H1 (cell line): Measurements from ENCODE around the gene FAM13C. TPM values are rescaled to one million over a fixed set of nuclear protein-coding genes. Genes with fewer than 3 reads are reported as not detected.

Source experiments
- CTCF ChIA-PET: fragments of 300-600 bp; sonication (Branson Sonifier 250); formaldehyde crosslinking; loops from one replicate; lab custom pipeline; 2021; ENCODE audit not compliant: partially characterized antibody; lab: Charles Lee
- POLR2A ChIA-PET: fragments of 300-600 bp; sonication (Branson Sonifier 250); formaldehyde crosslinking; loops from one replicate; lab custom pipeline; 2021; ENCODE audit warnings: inconsistent platforms; ENCODE audit not compliant: partially characterized antibody; lab: Charles Lee
- DNase-seq, 2 experiments: peaks; one replicate each; pipeline versions ENCODE4 v3.0.0 to v3.0.0-alpha.2; 2010 to 2022; ENCODE audit warnings: low spot score in 2 of 2, low read depth in 1 of 2, mixed read lengths in 1 of 2
- FAIRE-seq: peaks from 2 replicates; lab custom pipeline; 2011; peaks lifted over from hg19 to GRCh38; lab: Jason Lieb, UNC
- H2AFZ ChIP-seq: 2 replicates; pipeline ENCODE4 v1.8.1; 2012; ENCODE audit warnings: low read length, inconsistent platforms
- H2AK5ac ChIP-seq: 2 replicates; pipeline ENCODE4 v1.6.1; 2013; ENCODE audit warnings: low read depth, low read length
- H2BK120ac ChIP-seq: replicated peaks from 2 replicates; pipeline ENCODE3; 2013; ENCODE audit warnings: low read depth, low read length, inconsistent platforms
- H2BK12ac ChIP-seq: 2 replicates; pipeline ENCODE4 v1.6.1; 2013; ENCODE audit warnings: low read depth, low read length
- H2BK15ac ChIP-seq: 2 replicates; pipeline ENCODE4 v1.6.1; 2013; ENCODE audit warnings: low read length
- H2BK20ac ChIP-seq: 2 replicates; pipeline ENCODE4 v1.6.1; 2013; ENCODE audit warnings: low read length
- H2BK5ac ChIP-seq: 2 replicates; pipeline ENCODE4 v1.6.1; 2013; ENCODE audit warnings: low read depth, low read length
- H3K14ac ChIP-seq: 2 replicates; pipeline ENCODE4 v1.6.1; 2013; ENCODE audit warnings: inconsistent platforms; ENCODE audit not compliant: insufficient read length
- H3K18ac ChIP-seq: 2 replicates; pipeline ENCODE4 v1.6.1; 2013; ENCODE audit warnings: low read length; ENCODE audit errors: extremely low read depth
- H3K23ac ChIP-seq: 2 replicates; pipeline ENCODE4 v1.6.1; 2013; ENCODE audit warnings: inconsistent platforms; ENCODE audit not compliant: insufficient read length
- H3K23me2 ChIP-seq: 2 replicates; pipeline ENCODE4 v1.6.1; 2013; ENCODE audit warnings: low read depth, low read length
- H3K27ac ChIP-seq: 2 replicates; pipeline ENCODE4 v1.6.1; 2011; ENCODE audit warnings: low read depth, low read length, inconsistent platforms
- H3K27me3 ChIP-seq, 4 experiments: replicated peaks in 1 of 4; 1 replicate in 1 of 4; 2 replicates in 3 of 4; pipeline versions ENCODE4 v1.6.1 to v1.8.1; 2011 to 2013; ENCODE audit warnings: low read length in 3 of 4, mild to moderate bottlenecking in 3 of 4, inconsistent platforms in 2 of 4, mixed read lengths in 2 of 4, moderate library complexity in 1 of 4; ENCODE audit not compliant: control insufficient read depth in 3 of 4, insufficient read depth in 3 of 4; ENCODE audit errors: extremely low read depth in 1 of 4
- H3K36me3 ChIP-seq, 4 experiments: 2 replicates each; pipeline versions ENCODE4 v1.6.1 to v1.8.1; 2011 to 2013; ENCODE audit warnings: mild to moderate bottlenecking in 4 of 4, low read length in 3 of 4, moderate library complexity in 2 of 4, control low read depth in 1 of 4, inconsistent platforms in 1 of 4; ENCODE audit not compliant: insufficient read depth in 4 of 4, control insufficient read depth in 2 of 4
- H3K4ac ChIP-seq: replicated peaks from 2 replicates; pipeline ENCODE3; 2013; ENCODE audit warnings: low read length, low read depth, mixed read lengths, inconsistent platforms; ENCODE audit not compliant: insufficient read length
- H3K4me1 ChIP-seq, 4 experiments: replicated peaks in 1 of 4; 1 replicate in 1 of 4; 2 replicates in 3 of 4; pipeline versions ENCODE4 v1.6.1 to v1.8.1; 2011 to 2013; ENCODE audit warnings: low read length in 3 of 4, inconsistent platforms in 2 of 4, mixed read lengths in 1 of 4; ENCODE audit not compliant: insufficient read depth in 4 of 4, control insufficient read depth in 3 of 4
- H3K4me2 ChIP-seq, 2 experiments: 2 replicates each; pipeline versions ENCODE4 v1.6.1 to v1.8.1; 2011 to 2013; ENCODE audit warnings: low read depth in 2 of 2, low read length in 2 of 2, control low read depth in 1 of 2, inconsistent platforms in 1 of 2, mild to moderate bottlenecking in 1 of 2; ENCODE audit not compliant: insufficient read depth in 1 of 2
- H3K4me3 ChIP-seq, 4 experiments: fragments of 200-600, 300-600 bp in 1 of 4; sonication (generic), shearing (Covaris generic), sonication (Bioruptor Twin) in 1 of 4; 2 replicates each; pipeline versions ENCODE4 v1.5.1 to v1.8.1; 2011 to 2016; ENCODE audit warnings: low read length in 4 of 4, low read depth in 3 of 4, control low read depth in 2 of 4, inconsistent platforms in 2 of 4, mild to moderate bottlenecking in 2 of 4, mixed read lengths in 1 of 4, moderate library complexity in 1 of 4; ENCODE audit not compliant: insufficient read depth in 2 of 4; ENCODE audit errors: extremely low read depth in 1 of 4
- H3K56ac ChIP-seq: replicated peaks from 2 replicates; pipeline ENCODE3; 2013; ENCODE audit warnings: low read depth, mild to moderate bottlenecking, mixed read lengths, low read length, inconsistent platforms; ENCODE audit not compliant: insufficient read length
- H3K79me1 ChIP-seq: 2 replicates; pipeline ENCODE4 v1.6.1; 2013; ENCODE audit warnings: low read depth, low read length, control low read depth
- H3K79me2 ChIP-seq, 2 experiments: 2 replicates each; pipeline versions ENCODE4 v1.6.1 to v1.8.1; 2012 to 2013; ENCODE audit warnings: low read length in 2 of 2, mild to moderate bottlenecking in 2 of 2, inconsistent platforms in 1 of 2; ENCODE audit not compliant: insufficient read depth in 2 of 2, control insufficient read depth in 1 of 2
- H3K9ac ChIP-seq, 4 experiments: replicated peaks in 1 of 4; 1 replicate in 1 of 4; 2 replicates in 3 of 4; pipeline versions ENCODE4 v1.6.1 to v1.8.1; 2011 to 2013; ENCODE audit warnings: low read depth in 3 of 4, low read length in 3 of 4, control low read depth in 2 of 4, mild to moderate bottlenecking in 2 of 4, moderate library complexity in 2 of 4, inconsistent platforms in 1 of 4; ENCODE audit errors: extremely low read depth in 1 of 4
- H3K9me3 ChIP-seq, 2 experiments: 2 replicates each; pipeline versions ENCODE4 v1.6.1 to v1.8.1; 2012 to 2013; ENCODE audit warnings: mild to moderate bottlenecking in 2 of 2, moderate library complexity in 2 of 2, control low read depth in 1 of 2, inconsistent platforms in 1 of 2, low read depth in 1 of 2, low read length in 1 of 2, mixed read lengths in 1 of 2; ENCODE audit not compliant: insufficient read depth in 2 of 2
- H4K20me1 ChIP-seq, 2 experiments: replicated peaks in 1 of 2; 2 replicates each; pipeline versions ENCODE3 to v1.8.1; 2011 to 2013; ENCODE audit warnings: inconsistent platforms in 2 of 2, low read length in 2 of 2, mild to moderate bottlenecking in 1 of 2; ENCODE audit not compliant: insufficient read depth in 2 of 2, control insufficient read depth in 1 of 2
- H4K5ac ChIP-seq: 2 replicates; pipeline ENCODE4 v1.6.1; 2013; ENCODE audit warnings: low read length, low read depth, mixed read lengths, inconsistent platforms; ENCODE audit not compliant: insufficient read length
- H4K8ac ChIP-seq: 2 replicates; pipeline ENCODE4 v1.8.0; 2013; ENCODE audit warnings: mild to moderate bottlenecking, moderate library complexity, low read length, inconsistent platforms; ENCODE audit not compliant: insufficient read depth; ENCODE audit errors: extremely low read depth
- H4K91ac ChIP-seq: replicated peaks from 2 replicates; pipeline ENCODE3; 2013; ENCODE audit warnings: low read length, mixed read lengths, inconsistent platforms; ENCODE audit not compliant: insufficient read length
- CTCF ChIP-seq, 3 experiments: IDR thresholded peaks; 1 replicate in 2 of 3; 2 replicates in 1 of 3; pipeline versions ENCODE4 v1.5.1 to v1.6.1; 2011; ENCODE audit warnings: low read length in 3 of 3, mild to moderate bottlenecking in 3 of 3, inconsistent platforms in 2 of 3, low read depth in 1 of 3, moderate library complexity in 1 of 3; ENCODE audit not compliant: insufficient read depth in 1 of 3; ENCODE audit errors: control extremely low read depth in 1 of 3
- EGR1 ChIP-seq: IDR thresholded peaks from 2 replicates; pipeline ENCODE4 v1.6.1; 2011; ENCODE audit warnings: low read depth, low read length, borderline replicate concordance
- HDAC2 ChIP-seq, 2 experiments: fragments of 300-600 bp in 1 of 2; sonication (generic) in 1 of 2; IDR thresholded peaks; 2 replicates each; pipeline ENCODE4 v1.6.1; 2011 to 2012; ENCODE audit warnings: low read depth in 2 of 2, low read length in 2 of 2, mild to moderate bottlenecking in 2 of 2, moderate library complexity in 2 of 2, borderline replicate concordance in 1 of 2, inconsistent platforms in 1 of 2
- JUND ChIP-seq: IDR thresholded peaks from 2 replicates; pipeline ENCODE4 v1.6.1; 2011; ENCODE audit warnings: mild to moderate bottlenecking, improper control_type of control experiment, low read length
- KDM5A ChIP-seq: fragments of 200-600 bp; IDR thresholded peaks from 2 replicates; pipeline ENCODE4 v1.7.1; 2012; ENCODE audit warnings: mild to moderate bottlenecking, low read length, inconsistent platforms, mixed read lengths
- SRF ChIP-seq: IDR thresholded peaks from 2 replicates; pipeline ENCODE4 v1.6.1; 2011; ENCODE audit warnings: mild to moderate bottlenecking, low read depth, low read length, moderate library complexity
- SUZ12 ChIP-seq: fragments of 200-600 bp; sonication (generic); IDR thresholded peaks from 2 replicates; pipeline ENCODE4 v1.6.1; 2012; ENCODE audit warnings: mild to moderate bottlenecking, inconsistent platforms, low read length, moderate library complexity, mixed read lengths
- TAF7 ChIP-seq: optimal IDR thresholded peaks from 2 replicates; pipeline ENCODE3; 2011; ENCODE audit warnings: low read depth, mild to moderate bottlenecking, inconsistent platforms, low read length, moderate library complexity, borderline replicate concordance
- YY1 ChIP-seq: IDR thresholded peaks from 2 replicates; pipeline ENCODE4 v1.6.1; 2011; ENCODE audit warnings: low read depth, mild to moderate bottlenecking, low read length
- WGBS, 2 experiments: shearing (Covaris generic) in 1 of 2; methylation state at CpG; one replicate each; pipeline versions ENCODE4 v1.1.6 to v1.1.7; 2013 to 2015; ENCODE audit warnings: low lambda C conversion rate in 2 of 2, mixed read lengths in 2 of 2, inconsistent platforms in 1 of 2, low coverage in 1 of 2, missing lambda C conversion rate in 1 of 2; ENCODE audit not compliant: insufficient replicate concordance in 2 of 2, insufficient coverage in 1 of 2, insufficient read length in 1 of 2; ENCODE audit errors: extremely low coverage in 1 of 2, missing lambda C conversion rate in 1 of 2; 5-methylcytosine and 5-hydroxymethylcytosine counted together
- polyA plus RNA-seq, 7 experiments: library from polyadenylated mRNA; depleted of rRNA in 3 of 7; stranded (reverse) in 5 of 7; unstranded in 2 of 7; fragments of >200 nt in 5 of 7; fragments of 200-250 nt in 2 of 7; gene quantifications; 1 replicate in 5 of 7; 2 replicates in 1 of 7; 4 replicates in 1 of 7; pipeline versions ENCODE4 v1.2.1 to v1.2.3, GENCODE V29; 2011 to 2013; ENCODE audit warnings: missing spikeins in 2 of 7, mixed read lengths in 2 of 7
- total RNA-seq: library from RNA; stranded (reverse); fragmentation: NEBNext Ultra II Directional; extraction: Animal tissue kit (Norgen Biotek cat#: 25700); gene quantifications from 2 replicates; pipeline ENCODE4 v1.2.1, GENCODE V29; 2021
- TF ChIP-seq, protein P1 (sequence below): IDR thresholded peaks from 2 replicates; pipeline ENCODE4 v1.6.1; 2012; ENCODE audit warnings: inconsistent platforms
- TF ChIP-seq, protein P2 (sequence below): IDR thresholded peaks from 2 replicates; pipeline ENCODE4 v1.6.1; 2012; ENCODE audit warnings: inconsistent platforms

Gene FAM13C
- total and polyA plus RNA-seq, 2 of the 8 experiments (the other 6 are each of a cell fraction or from before 2014, with no cell fraction given), result 0.56 to 0.62 TPM

- CTCF ChIA-PET, result interaction anchor here (1.2 kb wide), 1 partner anchor 242 kb away, joined by 3 read pairs; no protein-coding TSS in a partner anchor
- WGBS, 2 experiments, result 77% methylated on average over 2 of the region's 2 CpGs; no CpG with 5 or more reads in 1 of the 2 experiments
- Histone ChIP-seq H2BK120ac (no peak overlapping the region), H3K23me2 (no peaks in the 10 kb centered on the region), H2AFZ (no peak overlapping the region), H2BK5ac (no peak overlapping the region), H3K4ac (no peak overlapping the region), H3K27me3 (peaks cover 11 to 42% (median 16%) of the 10 kb centered on the region in 4 experiments; a peak in 6 of 7 replicates), H3K14ac (no peak overlapping the region), H3K27ac (no peak overlapping the region), H4K5ac (no peak overlapping the region), H2BK20ac (no peak overlapping the region), H3K56ac (no peak overlapping the region), H4K91ac (no peak overlapping the region), H4K8ac (no peak overlapping the region), H3K4me3 (no peak overlapping the region), H3K9me3 (peaks cover 0 to 2% of the 10 kb centered on the region in 2 experiments; a peak in 1 of 4 replicates), H2BK12ac (no peak overlapping the region), H3K18ac (no peak overlapping the region), H3K79me2 (no peaks in the 10 kb centered on the region), H3K36me3 (no peaks in the 10 kb centered on the region), H3K4me1 (no peaks in the 10 kb centered on the region), H4K20me1 (no peaks in the 10 kb centered on the region), H3K23ac (no peak overlapping the region), H3K79me1 (no peaks in the 10 kb centered on the region), H3K9ac (no peak overlapping the region), H3K4me2 (no peak overlapping the region), H2AK5ac (no peak overlapping the region), H2BK15ac (no peak overlapping the region)
- DNase-seq (no peak), FAIRE-seq (no peak)
- POLR2A ChIA-PET, result no interaction called here
- no peak for TF ChIP-seq CTCF (IDR thresholded peaks at IDR 0.05; ENCODE audit: control extremely low read depth in 1 of 3, insufficient read depth in 1 of 3, low read depth in 1 of 3, low read length in 3 of 3)
- TF ChIP-seq TAF7, result no peak
- no peak for TF ChIP-seq HDAC2 (IDR thresholded peaks at IDR 0.05; ENCODE audit: borderline replicate concordance in 1 of 2, low read depth in 2 of 2, low read length in 2 of 2)
- TF ChIP-seq JUND, result no peak
- TF ChIP-seq KDM5A, result no peak
- TF ChIP-seq YY1, result no peak
- TF ChIP-seq, protein P1, sequence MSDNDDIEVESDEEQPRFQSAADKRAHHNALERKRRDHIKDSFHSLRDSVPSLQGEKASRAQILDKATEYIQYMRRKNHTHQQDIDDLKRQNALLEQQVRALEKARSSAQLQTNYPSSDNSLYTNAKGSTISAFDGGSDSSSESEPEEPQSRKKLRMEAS, result no peak
- TF ChIP-seq, protein P2, sequence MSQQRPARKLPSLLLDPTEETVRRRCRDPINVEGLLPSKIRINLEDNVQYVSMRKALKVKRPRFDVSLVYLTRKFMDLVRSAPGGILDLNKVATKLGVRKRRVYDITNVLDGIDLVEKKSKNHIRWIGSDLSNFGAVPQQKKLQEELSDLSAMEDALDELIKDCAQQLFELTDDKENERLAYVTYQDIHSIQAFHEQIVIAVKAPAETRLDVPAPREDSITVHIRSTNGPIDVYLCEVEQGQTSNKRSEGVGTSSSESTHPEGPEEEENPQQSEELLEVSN, result no peak
- TF ChIP-seq SRF, result no peak
- no peak for TF ChIP-seq SUZ12
- no peak for TF ChIP-seq EGR1
Observed at GRCh38 chr10:59336632-59337031, 25.7 kb downstream of the FAM13C start.
